Tibial artery (tissue), 4 donors: ENCODE results near the gene SMIM10.
A peak's percentile ranks its signal among the peaks of the same experiment; 100 is the strongest.
"Not testable (repeated sequence)": the region's sequence is repeated elsewhere in the genome, so short reads cannot be mapped to it uniquely, and the experiment has no call there.

Experiments
- DNase-seq, 2 donors: peaks; one replicate each; pipeline ENCODE4 v3.0.0-alpha.2; 2019
- H3K27ac ChIP-seq, 2 donors: fragments of 200-600 bp; sonication (generic) in 1 of 2; 1 replicate in 1 of 2; 2 replicates in 1 of 2; pipeline ENCODE4 v1.5.1; 2018 to 2019; ENCODE audit warnings: mild to moderate bottlenecking in 1 of 2
- H3K27me3 ChIP-seq, 2 donors: fragments of 200-600 bp; sonication (generic) in 1 of 2; one replicate each; pipeline versions ENCODE4 v1.5.1 to v1.6.0; 2016 to 2019
- H3K36me3 ChIP-seq, 3 donors: fragments of 200-600 bp; sonication (generic) in 2 of 3; one replicate each; pipeline ENCODE4 v1.5.1; 2016 to 2019; ENCODE audit warnings: mild to moderate bottlenecking in 2 of 3
- H3K4me1 ChIP-seq, 4 donors: fragments of 200-600 bp; sonication (generic) in 2 of 4; 1 replicate in 3 of 4; 2 replicates in 1 of 4; pipeline ENCODE4 v1.5.1; 2016 to 2019
- H3K4me3 ChIP-seq, 2 donors: fragments of 200-600 bp; sonication (generic) in 1 of 2; 1 replicate in 1 of 2; 2 replicates in 1 of 2; pipeline ENCODE4 v1.5.1; 2018 to 2019; ENCODE audit warnings: mild to moderate bottlenecking in 2 of 2
- H3K9me3 ChIP-seq, 3 donors: fragments of 200-600 bp; sonication (generic) in 1 of 3; one replicate each; pipeline ENCODE4 v1.5.1; 2016 to 2019
- CTCF ChIP-seq, 2 experiments: fragments of 200-600 bp in 1 of 2; fragments of 450-650 bp in 1 of 2; IDR thresholded peaks; one replicate each; pipeline ENCODE4 v1.5.1; 2017 to 2019; ENCODE audit warnings: antibody characterized with exemption in 2 of 2, mild to moderate bottlenecking in 1 of 2, moderate library complexity in 1 of 2
- intact Hi-C: fragments of 100-400 bp; cut with DNase I; formaldehyde crosslinking; loops from one replicate; pipeline ENCODE4 v1.15.0; 2023; ENCODE audit warnings: low total_unique reads

SMIM10 gene

GRCh38 chrX:134990801-134991481 is at the start of gene SMIM10:
TSS of gene SMIM10 (plus strand) at chrX:134990991. CDS start at chrX:134991096, 105 bp downstream.
- intact Hi-C loops = no loop called here
- H3K27ac ChIP-seq = peak within 1 kb of the TSS; percentile 53 to 79
- TF ChIP-seq CTCF (IDR thresholded peaks at IDR 0.05) = no peak

GRCh38 chrX:134946364-134946763 is 44.4 kb upstream of the SMIM10 start:
- H3K27ac ChIP-seq, DNase-seq, H3K9me3 ChIP-seq, H3K36me3 ChIP-seq, H3K4me1 ChIP-seq, intact Hi-C loops, H3K27me3 ChIP-seq, H3K4me3 ChIP-seq: not testable (repeated sequence)

More at GRCh38 chrX:134990801-134991481, at the start of gene SMIM10:
- DNase-seq = peak; percentile 73 to 88
- Histone ChIP-seq H3K9me3 (no peaks in the 10 kb centered on the region), H3K36me3 (no peaks in the 10 kb centered on the region), H3K4me1 (peaks cover 0 to 18% (median 0%) of the 10 kb centered on the region in 4 donors), H3K27me3 (no peaks in the 10 kb centered on the region), H3K4me3 (peak within 1 kb of the TSS; percentile 63 to 64)

- intact Hi-C loops = no loop called here
- no peak for TF ChIP-seq CTCF (IDR thresholded peaks at IDR 0.05)
These were observed 42.2 kb upstream of the SMIM10 start for GRCh38 chrX:134948333-134949241.

GRCh38 chrX:134949271-134949670 is 41.5 kb upstream of the SMIM10 start:
- intact Hi-C loops = no loop called here
- H3K4me1 ChIP-seq = no peaks in the 10 kb centered on the region
- H3K27ac ChIP-seq = no peak overlapping the region

More at GRCh38 chrX:134948333-134949241, 42.2 kb upstream of the SMIM10 start:
- H3K4me3 ChIP-seq = no peak overlapping the region
- no peak for DNase-seq
- no peaks in the 10 kb centered on the region for H3K4me1 ChIP-seq
- H3K36me3 ChIP-seq = no peaks in the 10 kb centered on the region
- no peaks in the 10 kb centered on the region for H3K9me3 ChIP-seq
- H3K27ac ChIP-seq = no peak overlapping the region
- no peaks in the 10 kb centered on the region for H3K27me3 ChIP-seq

GRCh38 chrX:134957836-134958235 is 33.0 kb upstream of the SMIM10 start:
- H3K27me3 ChIP-seq = no peaks in the 10 kb centered on the region
- H3K4me1 ChIP-seq = no peaks in the 10 kb centered on the region
- no peak overlapping the region for H3K27ac ChIP-seq
- H3K4me3 ChIP-seq = no peak overlapping the region
- no peak for DNase-seq
- intact Hi-C loops = no loop called here
- no peaks in the 10 kb centered on the region for H3K9me3 ChIP-seq
- TF ChIP-seq CTCF (IDR thresholded peaks at IDR 0.05) = no peak
- H3K36me3 ChIP-seq = no peaks in the 10 kb centered on the region

More at GRCh38 chrX:134949271-134949670, 41.5 kb upstream of the SMIM10 start:
- no peaks in the 10 kb centered on the region for H3K36me3 ChIP-seq
- no peak for DNase-seq
- H3K9me3 ChIP-seq = no peaks in the 10 kb centered on the region
- H3K27me3 ChIP-seq = no peaks in the 10 kb centered on the region
- TF ChIP-seq CTCF (IDR thresholded peaks at IDR 0.05) = no peak
- no peak overlapping the region for H3K4me3 ChIP-seq

- intact Hi-C loops = loop anchor here (10.0 kb wide), 1 partner anchor 94 kb away; the partner anchor contains the start of gene RTL8A
- not testable (repeated sequence) for H3K27ac ChIP-seq, H3K36me3 ChIP-seq, H3K27me3 ChIP-seq, DNase-seq, H3K9me3 ChIP-seq, H3K4me3 ChIP-seq, H3K4me1 ChIP-seq
These were observed 30.4 kb upstream of the SMIM10 start for GRCh38 chrX:134960366-134960765.
